Erythroblast (primary cell): Measurements from ENCODE around the gene OR9A2.

ENCODE experiments used
- DNase-seq, 2 experiments: peaks; one replicate each; lab custom pipeline; 2025; lab: John Stamatoyannopoulos, UW
- GATA1 ChIP-seq: IDR thresholded peaks from 2 replicates; pipeline ENCODE4 v1.6.1; 2011; ENCODE audit warnings: low read depth, mild to moderate bottlenecking, control low read depth, low read length, moderate library complexity
- POLR2A ChIP-seq: IDR thresholded peaks from 2 replicates; pipeline ENCODE4 v1.6.1; 2011; ENCODE audit warnings: mild to moderate bottlenecking, low read length

The OR9A2 gene

GRCh38 chr7:143027032-143027431 lies at the start of gene OR9A2:
Gene OR9A2, minus strand, starts transcription at chr7:143027132. Its CDS starts 0 bp downstream, at chr7:143027132.
- DNase-seq = no peak
- TF ChIP-seq GATA1 (no peak), POLR2A (no peak)

GRCh38 chr7:143074141-143074540 lies 47.2 kb upstream of the OR9A2 start:
- no peak for DNase-seq
- TF ChIP-seq GATA1 (no peak), POLR2A (no peak)

GRCh38 chr7:143073556-143073955 lies 46.6 kb upstream of the OR9A2 start:
- no peak for TF ChIP-seq GATA1
- TF ChIP-seq POLR2A = no peak
- no peak for DNase-seq

DNA sequence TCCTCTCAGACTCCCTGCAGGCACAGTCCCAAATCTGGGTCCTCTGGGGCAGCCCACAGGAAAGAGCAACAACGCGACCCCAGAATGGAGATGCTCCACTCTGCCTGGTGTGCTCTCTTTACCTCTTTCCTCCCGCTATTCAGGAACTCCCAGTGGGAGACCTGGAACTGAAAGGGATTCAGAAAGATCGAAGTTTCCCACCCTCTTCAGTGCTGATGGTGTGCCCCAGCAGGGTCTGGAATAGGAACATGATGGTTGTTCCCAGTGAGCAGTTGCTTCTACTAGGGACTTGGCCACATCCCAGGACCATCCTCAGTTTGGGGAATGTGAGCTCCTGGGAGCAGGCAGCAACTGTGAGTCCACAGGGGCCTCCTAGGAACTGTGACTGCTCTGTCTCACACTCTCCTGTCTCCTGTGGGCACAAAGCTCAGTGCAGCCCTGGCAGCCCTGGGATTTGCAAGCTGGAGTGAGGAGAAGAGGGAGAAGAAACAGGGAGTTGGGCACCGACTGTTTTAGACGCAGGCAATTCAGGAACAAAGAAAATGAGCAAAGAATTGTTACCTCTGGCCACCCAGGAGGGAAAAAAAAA lies 43.1 kb upstream of the OR9A2 start:
- no peak for DNase-seq
- TF ChIP-seq GATA1 (no peak), POLR2A (no peak)

DNA sequence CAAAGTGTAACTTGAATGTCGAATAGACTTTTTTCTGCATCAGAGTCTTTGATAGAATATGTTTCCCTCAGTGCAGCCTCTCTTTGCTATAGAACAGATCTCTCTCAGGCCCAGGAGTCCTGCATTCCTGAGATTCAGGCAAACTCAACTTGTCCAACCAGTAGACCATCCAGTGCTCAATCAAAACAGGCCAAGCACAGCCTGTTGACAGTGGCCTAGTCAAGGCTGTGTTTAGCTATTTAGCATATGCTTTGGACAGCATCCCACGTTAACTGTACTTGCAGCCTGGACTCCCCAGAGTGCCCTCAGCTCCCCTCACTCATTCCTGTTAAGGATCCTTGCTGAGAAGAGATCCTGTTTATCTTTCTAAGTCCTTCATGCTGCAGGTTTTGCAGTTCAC lies 41.5 kb upstream of the OR9A2 start:
- no peak for DNase-seq
- no peak for TF ChIP-seq POLR2A

DNA sequence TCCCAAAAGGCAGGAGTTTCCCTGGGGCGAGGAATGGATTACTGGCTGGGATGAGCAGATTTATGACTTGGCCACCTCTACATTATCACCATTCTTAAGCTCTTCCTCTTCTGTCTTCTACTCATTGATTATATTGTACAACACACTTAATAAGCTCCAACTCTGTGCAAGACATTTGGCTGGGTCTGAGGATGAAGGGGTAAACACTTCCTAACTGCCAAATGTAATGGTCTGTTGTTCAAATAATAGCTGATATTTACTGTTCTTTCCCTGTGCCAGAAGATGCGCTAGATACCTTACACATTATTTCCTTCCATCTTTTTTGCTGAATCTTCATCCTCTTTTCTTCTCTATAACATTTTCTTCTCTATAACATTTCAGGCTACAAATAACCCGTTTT lies 36.8 kb upstream of the OR9A2 start:
- DNase-seq = no peak
- TF ChIP-seq GATA1 (no peak), POLR2A (no peak)

- no peak for DNase-seq
- no peak for TF ChIP-seq POLR2A
- no peak for TF ChIP-seq GATA1
Measured at GRCh38 chr7:143055754-143056153, 28.8 kb upstream of the OR9A2 start.

GRCh38 chr7:143054621-143055020 lies 27.7 kb upstream of the OR9A2 start:
- no peak for TF ChIP-seq GATA1
- no peak for DNase-seq

DNA sequence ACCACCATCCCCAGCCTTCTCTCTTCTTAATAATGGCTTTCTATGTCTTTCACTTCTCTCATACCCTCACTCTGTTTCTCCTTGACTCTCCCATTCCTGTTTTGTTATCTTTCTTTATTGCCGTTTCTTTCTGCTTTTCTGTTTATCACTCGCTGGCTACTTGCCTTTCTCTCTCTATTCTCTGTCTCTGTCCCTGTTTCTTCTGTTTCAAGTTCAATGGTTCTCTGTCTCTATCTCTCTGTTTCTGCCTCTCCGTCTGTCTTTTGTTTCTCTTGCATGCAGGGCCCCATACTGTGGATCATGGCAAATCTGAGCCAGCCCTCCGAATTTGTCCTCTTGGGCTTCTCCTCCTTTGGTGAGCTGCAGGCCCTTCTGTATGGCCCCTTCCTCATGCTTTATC lies 25.1 kb upstream of the OR9A2 start, which contains the start of gene OR6V1:
OR6V1 (plus strand) TSS at position 301 of the 400 bp plus-strand sequence; CDS start at position 301, 0 bp downstream.
- TF ChIP-seq GATA1 (no peak), POLR2A (no peak)
- no peak for DNase-seq

GRCh38 chr7:143050931-143051330 lies 24.0 kb upstream of the OR9A2 start:
- no peak for TF ChIP-seq POLR2A
- TF ChIP-seq GATA1 = no peak
- DNase-seq = no peak

GRCh38 chr7:143049362-143049761 lies 22.4 kb upstream of the OR9A2 start:
- TF ChIP-seq GATA1 (no peak), POLR2A (no peak)
- no peak for DNase-seq

GRCh38 chr7:143048827-143049226 lies 21.9 kb upstream of the OR9A2 start:
- no peak for DNase-seq
- TF ChIP-seq GATA1 (no peak), POLR2A (no peak)

DNA sequence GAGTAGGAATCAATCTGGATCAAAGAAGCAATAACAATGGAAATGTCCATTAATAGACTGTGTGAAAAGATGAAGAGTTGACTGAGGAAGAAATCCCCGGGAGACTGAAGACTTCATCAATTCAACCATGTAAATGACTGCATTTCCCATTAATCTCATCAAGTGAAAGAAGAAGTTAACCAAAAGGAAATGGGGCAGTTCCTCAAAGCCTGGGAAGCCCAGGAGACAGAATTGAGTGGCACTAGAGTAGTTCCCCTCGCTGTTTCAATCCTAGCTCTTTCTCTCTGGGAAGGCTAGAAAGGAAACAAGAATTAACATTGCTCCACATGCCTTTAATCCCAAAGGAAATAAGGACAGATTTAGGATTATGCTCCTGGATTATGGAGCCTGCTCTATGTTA lies 20.4 kb upstream of the OR9A2 start:
- DNase-seq = no peak
- TF ChIP-seq GATA1 (no peak), POLR2A (no peak)

DNA sequence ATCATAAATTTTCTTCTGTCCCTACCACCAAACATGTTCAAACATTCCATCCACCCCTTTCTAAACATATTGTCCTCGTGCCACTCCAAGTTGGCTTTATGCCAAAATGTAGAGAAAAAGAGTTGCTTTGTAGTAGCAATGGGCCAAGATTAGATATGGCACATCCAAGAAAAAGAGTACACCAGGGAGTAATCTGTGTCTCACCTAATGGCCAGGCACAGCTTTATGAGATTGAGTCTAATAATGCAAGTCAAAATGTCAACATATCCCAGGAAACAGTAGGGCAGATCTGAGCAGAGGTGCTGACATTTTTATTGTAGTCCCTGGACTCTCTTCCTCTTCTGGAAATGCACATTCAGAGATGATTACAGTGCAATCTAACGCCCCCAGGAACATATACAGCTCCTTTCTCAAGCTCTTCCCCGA lies 19.5 kb upstream of the OR9A2 start:
- TF ChIP-seq GATA1 (no peak), POLR2A (no peak)
- no peak for DNase-seq

GRCh38 chr7:143043391-143043790 lies 16.5 kb upstream of the OR9A2 start:
- no peak for TF ChIP-seq GATA1
- no peak for TF ChIP-seq POLR2A
- no peak for DNase-seq
